C1 segment of cervical spinal cord (tissue), 14 donors: ENCODE measurements around the gene TEX22.

ENCODE experiments used
- DNase-seq, 14 donors: peaks; one replicate each; lab custom pipeline; 2025; lab: John Stamatoyannopoulos, UW

TEX22 gene

GRCh38 chr14:105437723-105438500 is 39.6 kb downstream of the TEX22 start:
- DNase-seq, result no peak

GRCh38 chr14:105439179-105439578 is 40.8 kb downstream of the TEX22 start:
- DNase-seq, result no peak

GRCh38 chr14:105439710-105440553 is 41.6 kb downstream of the TEX22 start:
- peak in 1 of 14 donors; percentile 55 for DNase-seq

- no peak for DNase-seq
Measured at GRCh38 chr14:105440554-105440900, 42.2 kb downstream of the TEX22 start.

GRCh38 chr14:105440992-105441391 is 42.7 kb downstream of the TEX22 start:
- DNase-seq, result no peak

GRCh38 chr14:105442125-105442524 is 43.8 kb downstream of the TEX22 start:
- DNase-seq, result no peak

- DNase-seq, result no peak
Measured at GRCh38 chr14:105442834-105443233, 44.5 kb downstream of the TEX22 start.

GRCh38 chr14:105444859-105445258 is 46.5 kb downstream of the TEX22 start:
- no peak for DNase-seq

- no peak for DNase-seq
Measured at GRCh38 chr14:105445290-105445689, 47.0 kb downstream of the TEX22 start.

GRCh38 chr14:105445901-105446845 is 47.8 kb downstream of the TEX22 start:
- DNase-seq, result no peak

GRCh38 chr14:105446971-105447370 is 48.6 kb downstream of the TEX22 start:
- DNase-seq, result no peak

- DNase-seq, result no peak
Measured at GRCh38 chr14:105447651-105448640, 49.6 kb downstream of the TEX22 start.

- peak in 11 of 14 donors; percentile 28 to 76 (median 49) for DNase-seq
Measured at GRCh38 chr14:105448706-105449111, 50.4 kb downstream of the TEX22 start.

GRCh38 chr14:105449276-105450122 is 51.2 kb downstream of the TEX22 start:
- no peak for DNase-seq

GRCh38 chr14:105450123-105450505 is 51.8 kb downstream of the TEX22 start:
- no peak for DNase-seq

GRCh38 chr14:105450864-105451720 is 52.8 kb downstream of the TEX22 start:
- no peak for DNase-seq

- DNase-seq, result no peak
Measured at GRCh38 chr14:105452963-105453362, 54.6 kb downstream of the TEX22 start.

GRCh38 chr14:105453847-105454246 is 55.5 kb downstream of the TEX22 start:
- DNase-seq, result no peak
